ENCODE measurements around the gene EARS2. TPM values are rescaled to one million over a fixed set of nuclear protein-coding genes. Genes with fewer than 3 reads are reported as not detected.

Gene EARS2
- total RNA-seq, 1 experiment from 2014 or later, result 32.4 TPM

- Histone ChIP-seq H3K4me1 (no peaks in the 10 kb centered on the region), H3K36me3 (ENCODE audit: control insufficient read depth, insufficient read depth, low read length) (no peaks in the 10 kb centered on the region; the same call in none of the 2 replicates), H3K9me3 (no peaks in the 10 kb centered on the region), H3K27me3 (replicated peaks; ENCODE audit: control insufficient read depth, insufficient read depth, low read length) (no peaks in the 10 kb centered on the region), H3K4me3 (ENCODE audit: low read depth, low read length) (no peak overlapping the region)
- no peak for TF ChIP-seq CTCF (IDR thresholded peaks at IDR 0.05; ENCODE audit: insufficient read depth in 1 of 2, low read depth in 1 of 2, low read length in 1 of 2, severe bottlenecking in 1 of 2, unreplicated experiment in 1 of 2)
- Mint-ChIP-seq H3K4me3 (ENCODE audit: unreplicated experiment) (no peak overlapping the region), H3K27me3 (ENCODE audit: insufficient read depth, unreplicated experiment) (no peaks in the 10 kb centered on the region), H3K4me1 (ENCODE audit: low read depth, unreplicated experiment) (no peaks in the 10 kb centered on the region), H3K36me3 (ENCODE audit: insufficient read depth, unreplicated experiment) (peaks cover 19% of the 10 kb centered on the region), H3K9me3 (ENCODE audit: unreplicated experiment) (no peaks in the 10 kb centered on the region), H3K27ac (ENCODE audit: unreplicated experiment) (no peak overlapping the region)
- DNase-seq, result no peak
- BruUV-seq (replicated peaks), result no TSS peak
- CTCF ChIA-PET, result no interaction called here
- POLR2A ChIA-PET, result no interaction called here
- intact Hi-C loops (cut with micrococcal nuclease; ENCODE audit: unreplicated experiment), result no loop called here
These were observed 27.1 kb downstream of the EARS2 start for GRCh38 chr16:23530062-23530461.

- no peak for DNase-seq
- intact Hi-C loops (cut with micrococcal nuclease; ENCODE audit: unreplicated experiment), result no loop called here
- no peak for TF ChIP-seq CTCF (IDR thresholded peaks at IDR 0.05; ENCODE audit: insufficient read depth in 1 of 2, low read depth in 1 of 2, low read length in 1 of 2, severe bottlenecking in 1 of 2, unreplicated experiment in 1 of 2)
- no peaks in the 10 kb centered on the region for H3K27me3 Mint-ChIP-seq (ENCODE audit: insufficient read depth, unreplicated experiment)
- Histone ChIP-seq H3K27me3 (replicated peaks; ENCODE audit: control insufficient read depth, insufficient read depth, low read length) (no peaks in the 10 kb centered on the region), H3K4me1 (no peaks in the 10 kb centered on the region), H3K9me3 (no peaks in the 10 kb centered on the region), H3K4me3 (ENCODE audit: low read depth, low read length) (no peak overlapping the region), H3K36me3 (ENCODE audit: control insufficient read depth, insufficient read depth, low read length) (no peaks in the 10 kb centered on the region; the same call in 1 of the 2 replicates)
- peaks cover 16% of the 10 kb centered on the region for H3K36me3 Mint-ChIP-seq (ENCODE audit: insufficient read depth, unreplicated experiment)
- POLR2A ChIA-PET, result no interaction called here
- H3K27ac Mint-ChIP-seq (ENCODE audit: unreplicated experiment), result no peak overlapping the region
- no peak overlapping the region for H3K4me3 Mint-ChIP-seq (ENCODE audit: unreplicated experiment)
- no TSS peak for BruUV-seq (replicated peaks)
- CTCF ChIA-PET, result no interaction called here
- H3K4me1 Mint-ChIP-seq (ENCODE audit: low read depth, unreplicated experiment), result no peaks in the 10 kb centered on the region
- H3K9me3 Mint-ChIP-seq (ENCODE audit: unreplicated experiment), result no peaks in the 10 kb centered on the region
These were observed 28.4 kb downstream of the EARS2 start for GRCh38 chr16:23528644-23529310.

- peaks cover 15% of the 10 kb centered on the region for H3K36me3 Mint-ChIP-seq (ENCODE audit: insufficient read depth, unreplicated experiment)
- DNase-seq, result no peak
- TF ChIP-seq CTCF (IDR thresholded peaks at IDR 0.05; ENCODE audit: insufficient read depth in 1 of 2, low read depth in 1 of 2, low read length in 1 of 2, severe bottlenecking in 1 of 2, unreplicated experiment in 1 of 2), result no peak
- intact Hi-C loops (cut with micrococcal nuclease; ENCODE audit: unreplicated experiment), result no loop called here
- H3K9me3 Mint-ChIP-seq (ENCODE audit: unreplicated experiment), result no peaks in the 10 kb centered on the region
- H3K4me3 Mint-ChIP-seq (ENCODE audit: unreplicated experiment), result no peak overlapping the region
- ChIA-PET POLR2A (no interaction called here), CTCF (no interaction called here)
- no peaks in the 10 kb centered on the region for H3K4me1 Mint-ChIP-seq (ENCODE audit: low read depth, unreplicated experiment)
- H3K9me3 ChIP-seq, result no peaks in the 10 kb centered on the region
- BruUV-seq (replicated peaks), result no TSS peak
- H3K36me3 ChIP-seq (ENCODE audit: control insufficient read depth, insufficient read depth, low read length), result no peaks in the 10 kb centered on the region; the same call in 1 of the 2 replicates
- H3K27ac Mint-ChIP-seq (ENCODE audit: unreplicated experiment), result no peak overlapping the region
- no peaks in the 10 kb centered on the region for H3K4me1 ChIP-seq
- H3K4me3 ChIP-seq (ENCODE audit: low read depth, low read length), result no peak overlapping the region
- no peaks in the 10 kb centered on the region for H3K27me3 ChIP-seq (replicated peaks; ENCODE audit: control insufficient read depth, insufficient read depth, low read length)
- no peaks in the 10 kb centered on the region for H3K27me3 Mint-ChIP-seq (ENCODE audit: insufficient read depth, unreplicated experiment)
These were observed 29.0 kb downstream of the EARS2 start for GRCh38 chr16:23527961-23528643.

Data from Caco-2 (cell line).